ENCODE data around the gene MOGAT3.

MOGAT3 gene

GRCh38 chr7:101174322-101174854 lies 26.4 kb downstream of the MOGAT3 start:
- Histone ChIP-seq H3K9me3 (ENCODE audit: control insufficient read depth in 5 of 5, low read length in 5 of 5) (no peaks in the 10 kb centered on the region), H3K27ac (ENCODE audit: low read depth, low read length) (no peak overlapping the region), H3K4me3 (ENCODE audit: low read depth in 1 of 5, low read length in 5 of 5) (no peak overlapping the region), H3K27me3 (ENCODE audit: control insufficient read depth in 5 of 5, insufficient read depth in 4 of 5, low read length in 5 of 5) (peaks cover 75 to 88% (median 81%) of the 10 kb centered on the region in 5 donors), H3K9ac (ENCODE audit: low read length in 5 of 5) (no peak overlapping the region), H3K4me1 (ENCODE audit: control insufficient read depth in 5 of 5, insufficient read depth in 5 of 5, low read length in 5 of 5) (peaks cover 0 to 35% (median 19%) of the 10 kb centered on the region in 5 donors), H3K36me3 (ENCODE audit: control insufficient read depth in 5 of 5, insufficient read depth in 5 of 5, low read length in 5 of 5) (no peaks in the 10 kb centered on the region)

GRCh38 chr7:101173752-101174244 lies 27.0 kb downstream of the MOGAT3 start:
- Histone ChIP-seq H3K4me3 (ENCODE audit: low read depth in 1 of 5, low read length in 5 of 5) (no peak overlapping the region), H3K27me3 (ENCODE audit: control insufficient read depth in 5 of 5, insufficient read depth in 4 of 5, low read length in 5 of 5) (peaks cover 77 to 91% (median 83%) of the 10 kb centered on the region in 5 donors), H3K27ac (ENCODE audit: low read depth, low read length) (no peak overlapping the region), H3K4me1 (ENCODE audit: control insufficient read depth in 5 of 5, insufficient read depth in 5 of 5, low read length in 5 of 5) (peaks cover 0 to 31% (median 19%) of the 10 kb centered on the region in 5 donors), H3K36me3 (ENCODE audit: control insufficient read depth in 5 of 5, insufficient read depth in 5 of 5, low read length in 5 of 5) (no peaks in the 10 kb centered on the region), H3K9ac (ENCODE audit: low read length in 5 of 5) (no peak overlapping the region), H3K9me3 (ENCODE audit: control insufficient read depth in 5 of 5, low read length in 5 of 5) (no peaks in the 10 kb centered on the region)

- peak overlapping the region in 2 of 5 donors; percentile 22 to 50 for H3K4me3 ChIP-seq (ENCODE audit: low read depth in 1 of 5, low read length in 5 of 5)
- H3K27ac ChIP-seq (ENCODE audit: low read depth, low read length): no peak overlapping the region
- H3K9me3 ChIP-seq (ENCODE audit: control insufficient read depth in 5 of 5, low read length in 5 of 5): no peaks in the 10 kb centered on the region
- no peak overlapping the region for H3K9ac ChIP-seq (ENCODE audit: low read length in 5 of 5)
- peaks cover 0 to 31% (median 19%) of the 10 kb centered on the region in 5 donors for H3K4me1 ChIP-seq (ENCODE audit: control insufficient read depth in 5 of 5, insufficient read depth in 5 of 5, low read length in 5 of 5)
- peaks cover 79 to 94% (median 87%) of the 10 kb centered on the region in 5 donors for H3K27me3 ChIP-seq (ENCODE audit: control insufficient read depth in 5 of 5, insufficient read depth in 4 of 5, low read length in 5 of 5)
- H3K36me3 ChIP-seq (ENCODE audit: control insufficient read depth in 5 of 5, insufficient read depth in 5 of 5, low read length in 5 of 5): no peaks in the 10 kb centered on the region
Measured at GRCh38 chr7:101172854-101173751, 27.7 kb downstream of the MOGAT3 start.

GRCh38 chr7:101172005-101172853 lies 28.6 kb downstream of the MOGAT3 start:
- no peak overlapping the region for H3K4me3 ChIP-seq (ENCODE audit: low read depth in 1 of 5, low read length in 5 of 5)
- H3K36me3 ChIP-seq (ENCODE audit: control insufficient read depth in 5 of 5, insufficient read depth in 5 of 5, low read length in 5 of 5): no peaks in the 10 kb centered on the region
- no peak overlapping the region for H3K27ac ChIP-seq (ENCODE audit: low read depth, low read length)
- no peaks in the 10 kb centered on the region for H3K9me3 ChIP-seq (ENCODE audit: control insufficient read depth in 5 of 5, low read length in 5 of 5)
- H3K27me3 ChIP-seq (ENCODE audit: control insufficient read depth in 5 of 5, insufficient read depth in 4 of 5, low read length in 5 of 5): peaks cover 75 to 95% (median 87%) of the 10 kb centered on the region in 5 donors
- no peak overlapping the region for H3K9ac ChIP-seq (ENCODE audit: low read length in 5 of 5)
- peaks cover 0 to 31% (median 19%) of the 10 kb centered on the region in 5 donors for H3K4me1 ChIP-seq (ENCODE audit: control insufficient read depth in 5 of 5, insufficient read depth in 5 of 5, low read length in 5 of 5)

- Histone ChIP-seq H3K9ac (ENCODE audit: low read length in 5 of 5) (no peak overlapping the region), H3K27ac (ENCODE audit: low read depth, low read length) (no peak overlapping the region), H3K4me3 (ENCODE audit: low read depth in 1 of 5, low read length in 5 of 5) (no peak overlapping the region), H3K27me3 (ENCODE audit: control insufficient read depth in 5 of 5, insufficient read depth in 4 of 5, low read length in 5 of 5) (peaks cover 75 to 92% (median 85%) of the 10 kb centered on the region in 5 donors), H3K36me3 (ENCODE audit: control insufficient read depth in 5 of 5, insufficient read depth in 5 of 5, low read length in 5 of 5) (no peaks in the 10 kb centered on the region), H3K4me1 (ENCODE audit: control insufficient read depth in 5 of 5, insufficient read depth in 5 of 5, low read length in 5 of 5) (peaks cover 0 to 31% (median 19%) of the 10 kb centered on the region in 5 donors), H3K9me3 (ENCODE audit: control insufficient read depth in 5 of 5, low read length in 5 of 5) (no peaks in the 10 kb centered on the region)
Measured at GRCh38 chr7:101171442-101171837, 29.4 kb downstream of the MOGAT3 start.

GRCh38 chr7:101170617-101171441 lies 30.0 kb downstream of the MOGAT3 start:
- H3K4me1 ChIP-seq (ENCODE audit: control insufficient read depth in 5 of 5, insufficient read depth in 5 of 5, low read length in 5 of 5): peaks cover 0 to 32% (median 22%) of the 10 kb centered on the region in 5 donors
- no peaks in the 10 kb centered on the region for H3K36me3 ChIP-seq (ENCODE audit: control insufficient read depth in 5 of 5, insufficient read depth in 5 of 5, low read length in 5 of 5)
- peaks cover 76 to 92% (median 85%) of the 10 kb centered on the region in 5 donors for H3K27me3 ChIP-seq (ENCODE audit: control insufficient read depth in 5 of 5, insufficient read depth in 4 of 5, low read length in 5 of 5)
- H3K27ac ChIP-seq (ENCODE audit: low read depth, low read length): no peak overlapping the region
- H3K9me3 ChIP-seq (ENCODE audit: control insufficient read depth in 5 of 5, low read length in 5 of 5): no peaks in the 10 kb centered on the region
- H3K4me3 ChIP-seq (ENCODE audit: low read depth in 1 of 5, low read length in 5 of 5): no peak overlapping the region
- H3K9ac ChIP-seq (ENCODE audit: low read length in 5 of 5): no peak overlapping the region

- Histone ChIP-seq H3K4me1 (ENCODE audit: control insufficient read depth in 5 of 5, insufficient read depth in 5 of 5, low read length in 5 of 5) (peaks cover 0 to 40% (median 28%) of the 10 kb centered on the region in 5 donors), H3K27me3 (ENCODE audit: control insufficient read depth in 5 of 5, insufficient read depth in 4 of 5, low read length in 5 of 5) (peaks cover 76 to 87% (median 82%) of the 10 kb centered on the region in 5 donors), H3K27ac (ENCODE audit: low read depth, low read length) (no peak overlapping the region), H3K9me3 (ENCODE audit: control insufficient read depth in 5 of 5, low read length in 5 of 5) (no peaks in the 10 kb centered on the region), H3K4me3 (ENCODE audit: low read depth in 1 of 5, low read length in 5 of 5) (no peak overlapping the region), H3K9ac (ENCODE audit: low read length in 5 of 5) (no peak overlapping the region), H3K36me3 (ENCODE audit: control insufficient read depth in 5 of 5, insufficient read depth in 5 of 5, low read length in 5 of 5) (no peaks in the 10 kb centered on the region)
Measured at GRCh38 chr7:101169838-101170551, 30.8 kb downstream of the MOGAT3 start.

GRCh38 chr7:101169110-101169837 lies 31.6 kb downstream of the MOGAT3 start:
- Histone ChIP-seq H3K27me3 (ENCODE audit: control insufficient read depth in 5 of 5, insufficient read depth in 4 of 5, low read length in 5 of 5) (peaks cover 80 to 88% (median 85%) of the 10 kb centered on the region in 5 donors), H3K9ac (ENCODE audit: low read length in 5 of 5) (no peak overlapping the region), H3K36me3 (ENCODE audit: control insufficient read depth in 5 of 5, insufficient read depth in 5 of 5, low read length in 5 of 5) (no peaks in the 10 kb centered on the region), H3K27ac (ENCODE audit: low read depth, low read length) (no peak overlapping the region), H3K4me3 (ENCODE audit: low read depth in 1 of 5, low read length in 5 of 5) (no peak overlapping the region), H3K9me3 (ENCODE audit: control insufficient read depth in 5 of 5, low read length in 5 of 5) (no peaks in the 10 kb centered on the region), H3K4me1 (ENCODE audit: control insufficient read depth in 5 of 5, insufficient read depth in 5 of 5, low read length in 5 of 5) (peaks cover 0 to 45% (median 36%) of the 10 kb centered on the region in 5 donors)

Data from subcutaneous abdominal adipose tissue (tissue), 5 donors.